Measurements from ENCODE around the gene TSC2. TPM values are rescaled to one million over a fixed set of nuclear protein-coding genes. Genes with fewer than 3 reads are reported as not detected.

The TSC2 gene
- 100 to 1,000 TPM in 1 of 6 experiments, 10 to 100 TPM in 5; 25.7 to 124 (median 59.4) TPM for total RNA-seq
- long read RNA-seq, partial matches to known transcripts, result 2 of 4 reads
- long read RNA-seq, other reads (novel, unspliced or antisense), result 0 of 4 reads

DNA sequence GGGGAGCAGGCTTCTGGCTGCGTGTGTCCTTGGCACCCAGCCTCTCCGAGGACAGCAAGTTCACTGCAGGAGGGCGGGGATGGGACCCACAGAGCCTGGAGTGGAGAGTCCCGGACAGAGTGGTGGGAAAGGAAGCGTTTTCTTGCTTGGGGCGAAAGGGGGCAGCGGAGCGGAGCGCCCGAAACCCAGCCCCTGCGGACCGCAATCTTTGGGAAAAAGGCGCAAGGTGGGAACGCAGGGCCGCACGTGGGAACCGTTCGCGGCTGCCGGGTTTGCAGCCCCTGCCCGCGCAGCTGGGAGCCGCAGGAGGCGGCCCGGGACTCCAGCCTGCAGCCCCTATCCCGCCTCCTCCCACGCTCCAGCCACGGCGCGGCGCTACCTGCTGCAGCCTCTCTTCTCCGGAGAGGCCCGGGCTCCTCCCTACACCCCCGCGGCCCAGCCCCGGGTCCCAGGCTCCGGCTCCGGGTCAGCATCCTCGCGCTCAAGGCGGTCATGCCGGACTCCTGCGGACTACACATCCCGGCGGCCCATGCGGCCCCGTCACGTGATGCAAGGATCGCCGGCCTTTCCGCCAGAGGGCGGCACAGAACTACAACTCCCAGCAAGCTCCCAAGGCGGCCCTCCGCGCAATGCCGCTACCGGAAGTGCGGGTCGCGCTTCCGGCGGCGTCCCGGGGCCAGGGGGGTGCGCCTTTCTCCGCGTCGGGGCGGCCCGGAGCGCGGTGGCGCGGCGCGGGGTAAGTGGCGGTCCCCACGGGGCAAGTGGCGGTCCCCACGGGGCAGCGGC lies at the start of gene TSC2, which contains the start of gene NTHL1:
TSS of gene TSC2 (plus strand) at position 656 of the 786 bp plus-strand sequence. CDS start 631 bp downstream, outside the sequence.
TSS of gene NTHL1 (minus strand) at position 505 of the 786 bp plus-strand sequence. CDS start at position 494, 11 bp downstream.
- DNase-seq (peak; percentile 97 to 98 (median 98)), ATAC-seq (peak; percentile 92 to 96 (median 94))
- Histone ChIP-seq H3K27ac (peak within 1 kb of the TSS; percentile 8 to 61 (median 58)), H3K27me3 (no peaks in the 10 kb centered on the region), H3K4me1 (peaks cover 0 to 26% (median 10%) of the 10 kb centered on the region in 4 donors), H3K9me3 (no peaks in the 10 kb centered on the region), H3K36me3 (peaks cover 0 to 25% (median 0%) of the 10 kb centered on the region in 4 donors), H3K4me3 (peak within 1 kb of the TSS; percentile 79 to 100 (median 98))
- TF ChIP-seq, protein P1, sequence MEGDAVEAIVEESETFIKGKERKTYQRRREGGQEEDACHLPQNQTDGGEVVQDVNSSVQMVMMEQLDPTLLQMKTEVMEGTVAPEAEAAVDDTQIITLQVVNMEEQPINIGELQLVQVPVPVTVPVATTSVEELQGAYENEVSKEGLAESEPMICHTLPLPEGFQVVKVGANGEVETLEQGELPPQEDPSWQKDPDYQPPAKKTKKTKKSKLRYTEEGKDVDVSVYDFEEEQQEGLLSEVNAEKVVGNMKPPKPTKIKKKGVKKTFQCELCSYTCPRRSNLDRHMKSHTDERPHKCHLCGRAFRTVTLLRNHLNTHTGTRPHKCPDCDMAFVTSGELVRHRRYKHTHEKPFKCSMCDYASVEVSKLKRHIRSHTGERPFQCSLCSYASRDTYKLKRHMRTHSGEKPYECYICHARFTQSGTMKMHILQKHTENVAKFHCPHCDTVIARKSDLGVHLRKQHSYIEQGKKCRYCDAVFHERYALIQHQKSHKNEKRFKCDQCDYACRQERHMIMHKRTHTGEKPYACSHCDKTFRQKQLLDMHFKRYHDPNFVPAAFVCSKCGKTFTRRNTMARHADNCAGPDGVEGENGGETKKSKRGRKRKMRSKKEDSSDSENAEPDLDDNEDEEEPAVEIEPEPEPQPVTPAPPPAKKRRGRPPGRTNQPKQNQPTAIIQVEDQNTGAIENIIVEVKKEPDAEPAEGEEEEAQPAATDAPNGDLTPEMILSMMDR (IDR thresholded peaks at IDR 0.05), result peak; percentile 29 to 55 (median 44)
- no peak for TF ChIP-seq POLR2A (IDR thresholded peaks at IDR 0.05)
- intact Hi-C loops (cut with DNase I), result no loop called here
- WGBS (ENCODE audit: insufficient coverage, low coverage, low lambda C conversion rate, missing lambda C conversion rate), result 0% methylated on average over 23 of the region's 81 CpGs

DNA sequence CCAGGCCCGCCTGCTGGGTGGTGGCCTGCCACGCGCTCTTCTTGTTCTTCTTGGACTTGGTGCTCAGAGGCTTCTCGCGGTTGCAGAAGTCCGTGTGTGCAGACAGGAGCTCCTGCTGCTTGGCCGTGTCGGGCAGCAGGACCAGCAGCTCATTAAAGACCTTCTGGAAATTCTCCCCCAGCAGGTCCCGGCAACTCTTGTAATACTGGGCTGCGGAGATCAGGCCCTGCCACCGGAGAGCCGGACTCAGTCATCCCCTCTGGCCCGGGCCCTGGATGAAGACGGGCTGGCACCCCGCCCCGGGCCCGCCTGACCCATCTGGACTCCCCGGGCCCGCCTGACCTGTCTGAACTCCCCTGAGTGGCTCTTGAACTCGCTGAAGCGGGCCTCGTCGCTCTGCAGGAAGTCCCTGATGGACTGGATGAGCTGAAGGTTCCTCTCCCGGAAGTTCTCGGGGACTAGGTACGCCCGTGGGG lies 49.4 kb upstream of the TSC2 start:
- no CpG with 5 or more reads among the region's 27 CpGs for WGBS (ENCODE audit: insufficient coverage, low coverage, low lambda C conversion rate, missing lambda C conversion rate)
- Histone ChIP-seq H3K9me3 (no peaks in the 10 kb centered on the region), H3K27ac (no peak overlapping the region), H3K4me1 (peaks cover 0 to 8% (median 0%) of the 10 kb centered on the region in 4 donors), H3K27me3 (no peaks in the 10 kb centered on the region), H3K36me3 (peaks cover 8 to 56% (median 24%) of the 10 kb centered on the region in 4 donors), H3K4me3 (no peak overlapping the region)
- intact Hi-C loops (cut with DNase I), result no loop called here
- ATAC-seq, result no peak
- no peak for DNase-seq
- TF ChIP-seq, protein P1 (IDR thresholded peaks at IDR 0.05), result no peak
- no peak for TF ChIP-seq POLR2A (IDR thresholded peaks at IDR 0.05)

DNA sequence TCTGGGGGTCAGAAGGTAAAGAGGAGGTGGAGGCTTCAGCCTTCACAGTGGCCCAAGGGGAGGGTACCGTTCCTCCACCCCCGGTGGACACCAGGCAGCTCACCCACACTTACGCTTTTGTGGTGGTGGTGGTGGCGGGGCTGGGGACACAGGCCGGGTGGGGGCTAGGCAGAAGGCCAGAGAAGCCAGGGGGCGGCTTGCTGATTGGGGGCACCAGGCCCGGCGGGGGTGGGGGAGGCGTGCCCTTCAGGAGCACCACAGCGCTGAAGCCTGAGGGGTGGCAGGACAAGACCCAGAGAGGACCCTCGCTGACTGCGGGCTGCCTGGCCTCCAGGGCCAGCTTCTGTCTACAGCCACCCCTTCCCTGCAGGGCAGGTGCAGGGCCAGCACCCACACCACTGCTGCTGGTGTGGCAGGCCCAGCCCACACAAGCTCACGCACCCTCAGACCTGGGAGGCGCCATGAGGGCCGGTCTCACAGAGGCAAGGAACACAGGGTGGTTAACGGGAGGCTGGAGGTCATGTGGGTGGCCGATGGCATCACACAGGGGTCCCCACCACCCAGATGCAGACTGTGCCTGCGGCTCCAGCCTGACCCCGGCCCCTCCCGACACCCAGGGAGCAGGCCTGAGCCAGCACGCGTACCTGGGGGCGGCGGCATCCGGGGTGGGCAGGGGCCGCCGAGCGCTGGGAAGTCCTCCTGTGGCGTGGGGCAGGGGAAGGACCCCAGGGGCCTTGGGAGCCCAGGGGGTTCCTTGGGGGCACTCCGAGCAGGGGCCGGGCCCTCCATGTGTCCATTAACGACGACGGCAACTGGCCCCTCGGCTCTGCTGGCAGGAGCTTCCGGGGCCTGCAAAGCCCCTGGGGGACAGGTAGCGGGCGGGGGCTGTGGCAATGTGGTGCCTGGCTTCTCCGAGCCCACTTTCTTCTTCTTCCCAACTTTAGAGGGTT lies 48.7 kb upstream of the TSC2 start:
- Histone ChIP-seq H3K9me3 (no peaks in the 10 kb centered on the region), H3K4me1 (peaks cover 0 to 8% (median 1%) of the 10 kb centered on the region in 4 donors), H3K36me3 (peaks cover 8 to 58% (median 24%) of the 10 kb centered on the region in 4 donors), H3K27ac (no peak overlapping the region), H3K27me3 (no peaks in the 10 kb centered on the region), H3K4me3 (no peak overlapping the region)
- intact Hi-C loops (cut with DNase I), result no loop called here
- no peak for ATAC-seq
- no peak for TF ChIP-seq POLR2A (IDR thresholded peaks at IDR 0.05)
- TF ChIP-seq, protein P1 (IDR thresholded peaks at IDR 0.05), result no peak
- WGBS (ENCODE audit: insufficient coverage, low coverage, low lambda C conversion rate, missing lambda C conversion rate), result 80% methylated on average over 1 of the region's 39 CpGs
- DNase-seq, result peak in 1 of 3 donors; percentile 49

DNA sequence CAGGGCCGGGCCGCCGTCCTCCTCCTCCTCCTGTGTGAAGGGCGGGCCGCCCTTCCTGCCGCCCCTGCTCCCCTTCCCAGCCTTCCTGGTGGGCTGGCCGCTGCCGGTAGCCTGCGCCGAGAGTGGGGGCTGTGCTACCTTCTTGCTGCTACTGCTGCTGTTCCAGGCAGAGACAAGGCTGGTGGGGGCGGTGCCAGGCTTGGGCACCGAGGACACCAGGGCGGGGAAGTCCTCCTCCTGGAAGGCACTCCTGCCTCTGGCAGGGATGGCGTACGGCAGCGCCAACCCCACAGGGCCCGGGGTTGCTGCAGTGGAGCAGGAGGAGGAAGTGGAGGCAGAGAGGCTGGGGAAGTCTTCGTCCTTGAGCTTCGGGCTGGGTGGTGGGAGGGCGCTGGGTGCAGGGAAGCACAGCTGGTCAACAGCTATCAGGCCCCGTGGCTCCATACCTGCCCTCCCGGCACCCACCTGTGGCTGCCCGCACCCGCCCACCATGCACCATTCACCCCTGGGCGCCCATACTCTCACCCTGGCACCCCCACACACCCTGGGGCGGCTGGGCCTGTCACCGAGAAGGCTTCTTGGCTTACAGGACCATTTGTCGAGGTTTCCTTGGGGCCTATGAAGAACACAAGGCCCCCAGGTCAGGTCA lies 47.8 kb upstream of the TSC2 start:
- H3K36me3 ChIP-seq, result peaks cover 8 to 58% (median 24%) of the 10 kb centered on the region in 4 donors
- peaks cover 0 to 12% (median 5%) of the 10 kb centered on the region in 4 donors for H3K4me1 ChIP-seq
- no peak for ATAC-seq
- no peaks in the 10 kb centered on the region for H3K9me3 ChIP-seq
- intact Hi-C loops (cut with DNase I), result no loop called here
- TF ChIP-seq POLR2A (IDR thresholded peaks at IDR 0.05), result no peak
- TF ChIP-seq, protein P1 (IDR thresholded peaks at IDR 0.05), result no peak
- no peak overlapping the region for H3K4me3 ChIP-seq
- no peaks in the 10 kb centered on the region for H3K27me3 ChIP-seq
- DNase-seq, result peak in 1 of 3 donors; percentile 49
- H3K27ac ChIP-seq, result no peak overlapping the region
- WGBS (ENCODE audit: insufficient coverage, low coverage, low lambda C conversion rate, missing lambda C conversion rate), result 97% methylated on average over 6 of the region's 28 CpGs

Data from right lobe of liver (tissue), 6 donors.